ENCODE measurements around the gene ELMO2.
"Not testable (repeated sequence)": the region's sequence is repeated elsewhere in the genome, so short reads cannot be mapped to it uniquely, and the experiment has no call there.

The ELMO2 gene

GRCh38 chr20:46388937-46389336, 17.5 kb downstream of the ELMO2 start:
- no peak for DNase-seq (ENCODE audit: low read depth)
- TF ChIP-seq, protein P1, sequence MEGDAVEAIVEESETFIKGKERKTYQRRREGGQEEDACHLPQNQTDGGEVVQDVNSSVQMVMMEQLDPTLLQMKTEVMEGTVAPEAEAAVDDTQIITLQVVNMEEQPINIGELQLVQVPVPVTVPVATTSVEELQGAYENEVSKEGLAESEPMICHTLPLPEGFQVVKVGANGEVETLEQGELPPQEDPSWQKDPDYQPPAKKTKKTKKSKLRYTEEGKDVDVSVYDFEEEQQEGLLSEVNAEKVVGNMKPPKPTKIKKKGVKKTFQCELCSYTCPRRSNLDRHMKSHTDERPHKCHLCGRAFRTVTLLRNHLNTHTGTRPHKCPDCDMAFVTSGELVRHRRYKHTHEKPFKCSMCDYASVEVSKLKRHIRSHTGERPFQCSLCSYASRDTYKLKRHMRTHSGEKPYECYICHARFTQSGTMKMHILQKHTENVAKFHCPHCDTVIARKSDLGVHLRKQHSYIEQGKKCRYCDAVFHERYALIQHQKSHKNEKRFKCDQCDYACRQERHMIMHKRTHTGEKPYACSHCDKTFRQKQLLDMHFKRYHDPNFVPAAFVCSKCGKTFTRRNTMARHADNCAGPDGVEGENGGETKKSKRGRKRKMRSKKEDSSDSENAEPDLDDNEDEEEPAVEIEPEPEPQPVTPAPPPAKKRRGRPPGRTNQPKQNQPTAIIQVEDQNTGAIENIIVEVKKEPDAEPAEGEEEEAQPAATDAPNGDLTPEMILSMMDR (IDR thresholded peaks at IDR 0.05; ENCODE audit: control insufficient read depth, extremely low read depth, insufficient read depth): no peak
- H3K4me3 ChIP-seq (ENCODE audit: low read depth, low read length): no peak overlapping the region

- TF ChIP-seq, protein P1 (IDR thresholded peaks at IDR 0.05; ENCODE audit: control insufficient read depth, extremely low read depth, insufficient read depth): no peak
- H3K4me3 ChIP-seq (ENCODE audit: low read depth, low read length): no peak overlapping the region
- no peak for DNase-seq (ENCODE audit: low read depth)
Measured at GRCh38 chr20:46388201-46388836, 18.1 kb downstream of the ELMO2 start.

GRCh38 chr20:46387054-46387453, 19.4 kb downstream of the ELMO2 start:
- DNase-seq (ENCODE audit: low read depth): not testable (repeated sequence)

DNA sequence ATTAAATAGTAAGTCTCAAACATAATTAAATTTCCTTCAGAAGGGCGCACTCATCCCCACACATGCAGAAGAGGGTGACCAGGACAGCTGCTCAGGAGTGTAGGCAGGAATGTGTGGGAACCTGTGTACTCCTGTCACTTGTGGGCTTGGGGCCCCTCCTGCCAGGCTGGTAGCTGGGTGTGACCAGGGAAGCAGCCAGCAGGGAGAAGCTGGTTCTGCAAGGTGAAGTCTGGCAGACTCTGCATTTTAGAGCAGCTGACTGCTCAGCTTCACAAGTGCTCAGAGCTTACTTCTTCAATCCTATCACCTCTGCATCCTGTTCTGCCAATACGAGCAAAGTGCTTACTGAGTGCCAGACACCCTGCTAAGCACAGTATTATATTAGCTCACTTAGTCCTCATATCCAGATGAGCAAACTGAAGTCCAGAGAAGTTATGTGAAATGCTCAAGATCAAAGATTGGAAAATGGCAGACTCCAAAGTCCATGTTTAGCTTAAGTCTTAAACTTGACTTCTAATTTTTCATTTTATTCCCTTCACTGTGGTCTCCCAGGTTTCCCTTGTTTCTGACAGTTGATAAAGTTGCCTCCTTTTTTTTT, 27.9 kb downstream of the ELMO2 start:
- DNase-seq (ENCODE audit: low read depth): no peak
- TF ChIP-seq, protein P1 (IDR thresholded peaks at IDR 0.05; ENCODE audit: control insufficient read depth, extremely low read depth, insufficient read depth): no peak
- H3K4me3 ChIP-seq (ENCODE audit: low read depth, low read length): no peak overlapping the region

More at GRCh38 chr20:46387054-46387453, 19.4 kb downstream of the ELMO2 start:
- not testable (repeated sequence) for H3K4me3 ChIP-seq (ENCODE audit: low read depth, low read length)

- TF ChIP-seq, protein P1 (IDR thresholded peaks at IDR 0.05; ENCODE audit: control insufficient read depth, extremely low read depth, insufficient read depth): no peak
- H3K4me3 ChIP-seq (ENCODE audit: low read depth, low read length): no peak overlapping the region
- DNase-seq (ENCODE audit: low read depth): no peak
Measured at GRCh38 chr20:46377518-46377917, 28.9 kb downstream of the ELMO2 start.

DNA sequence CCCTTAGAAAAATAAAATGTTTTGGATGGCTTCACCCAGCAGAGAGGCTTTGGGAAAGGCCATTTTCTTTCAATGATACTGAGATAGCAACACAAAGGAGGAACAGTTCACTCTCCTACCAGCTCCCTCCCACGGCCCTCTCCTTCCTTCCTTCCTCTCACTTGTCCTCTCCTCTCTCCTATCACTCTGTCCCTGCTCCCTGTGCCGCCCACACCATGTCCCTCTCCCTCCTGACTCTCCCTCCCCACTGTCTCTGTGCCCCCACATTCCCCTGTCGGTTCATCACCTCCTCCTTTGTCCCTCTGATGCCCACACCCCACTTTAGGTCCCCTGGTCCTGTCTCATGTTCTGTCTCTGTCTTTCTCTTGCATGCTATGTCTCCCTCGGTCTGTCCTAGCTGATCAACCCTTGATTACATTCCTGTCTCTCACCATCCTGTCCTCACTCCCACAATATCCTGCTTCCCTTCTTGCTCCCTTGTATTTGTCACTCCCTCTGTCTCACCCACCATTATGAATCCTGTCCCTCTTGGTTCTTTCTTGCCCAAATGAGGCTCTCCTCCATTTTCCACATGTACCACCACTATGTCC, 30.1 kb downstream of the ELMO2 start:
- H3K4me3 ChIP-seq (ENCODE audit: low read depth, low read length): no peak overlapping the region
- DNase-seq (ENCODE audit: low read depth): no peak
- TF ChIP-seq, protein P1 (IDR thresholded peaks at IDR 0.05; ENCODE audit: control insufficient read depth, extremely low read depth, insufficient read depth): no peak

DNA sequence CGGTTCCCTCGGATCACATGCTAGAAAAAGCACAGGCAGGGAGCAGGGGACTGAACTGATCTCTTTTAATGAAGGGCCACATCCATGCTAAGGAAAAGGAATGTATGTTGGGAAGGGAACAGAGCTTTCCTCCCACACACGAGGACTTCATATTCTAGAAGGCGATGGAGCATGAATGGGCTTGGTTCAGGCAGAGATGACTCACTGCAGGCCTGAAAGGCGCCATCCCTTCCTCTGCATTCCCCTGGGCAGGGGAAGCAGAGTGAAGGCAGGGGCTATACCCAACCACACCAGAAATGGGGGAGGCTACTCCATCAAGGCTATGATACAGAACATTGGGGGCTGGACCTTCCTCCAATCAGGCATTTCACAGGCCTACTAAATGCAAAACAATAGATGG, 30.6 kb downstream of the ELMO2 start:
- H3K4me3 ChIP-seq (ENCODE audit: low read depth, low read length): no peak overlapping the region
- DNase-seq (ENCODE audit: low read depth): no peak
- TF ChIP-seq, protein P1 (IDR thresholded peaks at IDR 0.05; ENCODE audit: control insufficient read depth, extremely low read depth, insufficient read depth): no peak
